IMR-90 (cell line): ENCODE results near the gene PCK1. TPM values are rescaled to one million over a fixed set of nuclear protein-coding genes. Genes with fewer than 3 reads are reported as not detected.

Experiments
- ATAC-seq: fragments of 200-7000 bp; cut with Tn5 transposase; 2 replicates; pipeline ENCODE4 v1.9.1; 2020; ENCODE audit warnings: low read depth, mild to moderate bottlenecking, moderate library complexity
- BruUV-seq: library from RNA; stranded (reverse); fragments of 400-500 nt; replicated peaks from 2 replicates; lab custom pipeline; 2021; lab: Mats Ljungman, UMichigan
- CTCF ChIA-PET: fragments of 300-600 bp; formaldehyde crosslinking; extraction: SDS; loops from one replicate; lab custom pipeline; 2021; ENCODE audit warnings: antibody characterized with exemption; lab: Yijun Ruan, JAX
- POLR2A ChIA-PET: fragments of 300-600 bp; sonication (Branson Sonifier 250); formaldehyde crosslinking; loops from one replicate; lab custom pipeline; 2022; ENCODE audit warnings: antibody characterized with exemption; ENCODE audit not compliant: unreplicated experiment; lab: Charles Lee
- DNase-seq: peaks from one replicate; pipeline ENCODE4 v3.0.0; 2013
- H2AFZ ChIP-seq: replicated peaks from 2 replicates; pipeline ENCODE3; 2013; ENCODE audit warnings: low read length, mild to moderate bottlenecking; ENCODE audit not compliant: poor library complexity
- H2AK5ac ChIP-seq: 2 replicates; pipeline ENCODE4 v1.6.1; 2013; ENCODE audit warnings: low read depth, low read length, inconsistent platforms
- H2AK9ac ChIP-seq: replicated peaks from 2 replicates; pipeline ENCODE3; 2013; ENCODE audit warnings: mild to moderate bottlenecking, low read depth, low read length, moderate library complexity; ENCODE audit not compliant: poor library complexity
- H2BK120ac ChIP-seq: 2 replicates; pipeline ENCODE4 v1.6.1; 2013; ENCODE audit warnings: low read depth, low read length, inconsistent platforms
- H2BK15ac ChIP-seq: 3 replicates; pipeline ENCODE4 v1.6.1; 2013; ENCODE audit warnings: low read depth, low read length, inconsistent platforms
- H2BK20ac ChIP-seq: 2 replicates; pipeline ENCODE4 v1.6.1; 2013; ENCODE audit warnings: low read depth, mild to moderate bottlenecking, inconsistent platforms, low read length, moderate library complexity
- H2BK5ac ChIP-seq: 2 replicates; pipeline ENCODE4 v1.6.1; 2013; ENCODE audit warnings: mild to moderate bottlenecking, low read depth, low read length, inconsistent platforms; ENCODE audit not compliant: poor library complexity, severe bottlenecking
- H3K14ac ChIP-seq: replicated peaks from 2 replicates; pipeline ENCODE4 v1.6.1; 2013; ENCODE audit warnings: low read depth, low read length, inconsistent platforms
- H3K18ac ChIP-seq: 2 replicates; pipeline ENCODE4 v1.6.1; 2013; ENCODE audit warnings: low read depth, low read length, control low read depth
- H3K23ac ChIP-seq: 2 replicates; pipeline ENCODE4 v1.6.1; 2013; ENCODE audit warnings: low read depth, low read length, inconsistent platforms
- H3K27ac ChIP-seq: 2 replicates; pipeline ENCODE4 v1.5.1; 2013; ENCODE audit warnings: mild to moderate bottlenecking, control low read depth, low read length; ENCODE audit not compliant: insufficient read depth
- H3K27me3 ChIP-seq: 2 replicates; pipeline ENCODE4 v1.6.1; 2013; ENCODE audit warnings: low read length; ENCODE audit not compliant: control insufficient read depth, insufficient read depth
- H3K36me3 ChIP-seq: 2 replicates; pipeline ENCODE4 v1.6.1; 2013; ENCODE audit warnings: low read length, mixed read lengths; ENCODE audit not compliant: control insufficient read depth, insufficient read depth
- H3K4ac ChIP-seq: 2 replicates; pipeline ENCODE4 v1.6.1; 2013; ENCODE audit warnings: low read depth, low read length, inconsistent platforms
- H3K4me1 ChIP-seq: 2 replicates; pipeline ENCODE4 v1.6.1; 2013; ENCODE audit warnings: low read length, mixed read lengths; ENCODE audit not compliant: control insufficient read depth, insufficient read depth
- H3K4me2 ChIP-seq: 2 replicates; pipeline ENCODE4 v1.6.1; 2013; ENCODE audit warnings: low read depth, mild to moderate bottlenecking, control low read depth, low read length, moderate library complexity
- H3K4me3 ChIP-seq: 2 replicates; pipeline ENCODE4 v1.5.1; 2013; ENCODE audit warnings: low read depth, mild to moderate bottlenecking, control low read depth, low read length, moderate library complexity; ENCODE audit not compliant: insufficient read depth
- H3K56ac ChIP-seq: 2 replicates; pipeline ENCODE4 v1.6.1; 2013; ENCODE audit warnings: low read length, inconsistent platforms; ENCODE audit not compliant: insufficient read depth; ENCODE audit errors: extremely low read depth
- H3K79me1 ChIP-seq, 2 experiments: 2 replicates each; pipeline ENCODE4 v1.6.1; 2013; ENCODE audit warnings: low read length in 2 of 2, inconsistent platforms in 1 of 2, low read depth in 1 of 2
- H3K9ac ChIP-seq: 2 replicates; pipeline ENCODE4 v1.6.1; 2013; ENCODE audit warnings: low read depth, low read length, control low read depth
- H3K9me1 ChIP-seq: 2 replicates; pipeline ENCODE4 v1.6.1; 2013; ENCODE audit warnings: low read length, inconsistent platforms; ENCODE audit not compliant: insufficient read depth
- H3K9me3 ChIP-seq: 2 replicates; pipeline ENCODE4 v1.6.1; 2013; ENCODE audit warnings: low read length; ENCODE audit not compliant: control insufficient read depth, insufficient read depth
- H4K20me1 ChIP-seq: 2 replicates; pipeline ENCODE4 v1.6.1; 2013; ENCODE audit warnings: low read length, inconsistent platforms; ENCODE audit not compliant: insufficient read depth
- H4K5ac ChIP-seq: 2 replicates; pipeline ENCODE4 v1.6.1; 2013; ENCODE audit warnings: mild to moderate bottlenecking, low read depth, low read length, control low read depth
- H4K8ac ChIP-seq, 2 experiments: 2 replicates each; pipeline ENCODE4 v1.6.1; 2013; ENCODE audit warnings: low read depth in 2 of 2, low read length in 2 of 2, control low read depth in 1 of 2, inconsistent platforms in 1 of 2
- H4K91ac ChIP-seq: 2 replicates; pipeline ENCODE4 v1.6.1; 2013; ENCODE audit warnings: low read depth, low read length, inconsistent platforms; ENCODE audit not compliant: insufficient read depth
- BHLHE40 ChIP-seq: fragments of 150-350 bp; IDR thresholded peaks from 2 replicates; pipeline ENCODE4 v1.6.1; 2016; ENCODE audit warnings: mild to moderate bottlenecking, low read depth, low read length
- CEBPB ChIP-seq: IDR thresholded peaks from 2 replicates; pipeline ENCODE4 v1.6.1; 2012; ENCODE audit warnings: low read depth, low read length, improper control_type of control experiment
- CHD1 ChIP-seq: IDR thresholded peaks from 2 replicates; pipeline ENCODE4 v1.6.1; 2012; ENCODE audit warnings: low read depth, low read length, improper control_type of control experiment
- FOS ChIP-seq: fragments of 150-350 bp; IDR thresholded peaks from 2 replicates; pipeline ENCODE4 v1.6.1; 2016; ENCODE audit warnings: low read depth, low read length
- MAFK ChIP-seq: IDR thresholded peaks from 2 replicates; pipeline ENCODE4 v1.6.1; 2012; ENCODE audit warnings: low read depth, low read length, improper control_type of control experiment
- MAZ ChIP-seq: IDR thresholded peaks from 2 replicates; pipeline ENCODE4 v1.6.1; 2012; ENCODE audit warnings: low read depth, mild to moderate bottlenecking, low read length, improper control_type of control experiment, moderate library complexity, borderline replicate concordance
- MXI1 ChIP-seq: IDR thresholded peaks from 2 replicates; pipeline ENCODE4 v1.6.1; 2012; ENCODE audit warnings: low read depth, mild to moderate bottlenecking, low read length, moderate library complexity, borderline replicate concordance
- NFE2L2 ChIP-seq: fragments of 150-350 bp; IDR thresholded peaks from 2 replicates; pipeline ENCODE4 v1.6.1; 2016; ENCODE audit warnings: low read depth, mild to moderate bottlenecking, low read length
- POLR2A ChIP-seq: IDR thresholded peaks from 2 replicates; pipeline ENCODE4 v1.6.1; 2012; ENCODE audit warnings: mild to moderate bottlenecking, low read depth, low read length
- RAD21 ChIP-seq: IDR thresholded peaks from 2 replicates; pipeline ENCODE4 v1.6.1; 2012; ENCODE audit warnings: low read length, improper control_type of control experiment
- RCOR1 ChIP-seq: IDR thresholded peaks from 2 replicates; pipeline ENCODE4 v1.6.1; 2012; ENCODE audit warnings: mild to moderate bottlenecking, low read length, improper control_type of control experiment; ENCODE audit not compliant: insufficient replicate concordance
- RFX5 ChIP-seq: IDR thresholded peaks from 2 replicates; pipeline ENCODE4 v1.8.0; 2012; ENCODE audit warnings: low read depth, mild to moderate bottlenecking, low read length, moderate library complexity
- SMC3 ChIP-seq: fragments of 150-350 bp; IDR thresholded peaks from 2 replicates; pipeline ENCODE4 v1.6.1; 2016; ENCODE audit warnings: low read depth, mild to moderate bottlenecking, antibody characterized with exemption, low read length, moderate library complexity
- WGBS, 2 experiments: methylation state at CpG; one replicate each; pipeline versions ENCODE4 v1.1.5 to v1.1.7; 2013; ENCODE audit warnings: missing lambda C conversion rate in 2 of 2; ENCODE audit not compliant: insufficient read length in 1 of 2; ENCODE audit errors: extremely low coverage in 2 of 2; 5-methylcytosine and 5-hydroxymethylcytosine counted together
- dilution Hi-C: fragments of 300-500 bp; cut with HindIII; formaldehyde crosslinking; loops from one replicate; pipeline ENCODE4 v1.14.3; 2018; ENCODE audit warnings: low sequenced_read_pairs; ENCODE audit not compliant: unreplicated experiment
- in situ Hi-C: fragments of 300-500 bp; cut with MboI; formaldehyde crosslinking; loops from 3 replicates; pipeline ENCODE4 v1.14.3; 2019; ENCODE audit warnings: low sequenced_read_pairs, inconsistent platforms, mixed read lengths
- intact Hi-C: fragments of 100-400 bp; cut with micrococcal nuclease; formaldehyde crosslinking; loops from 2 replicates; pipeline ENCODE4 v1.10.0; 2022
- polyA plus RNA-seq, 3 experiments: library from polyadenylated mRNA; depleted of rRNA; stranded (reverse); fragments of >200 nt; gene quantifications; 2 replicates each; pipeline ENCODE4 v1.2.3, GENCODE V29; 2012; ENCODE audit warnings: low replicate concordance in 1 of 3
- total RNA-seq: library from RNA; depleted of rRNA; stranded (reverse); fragments of >200 nt; gene quantifications from 2 replicates; pipeline ENCODE4 v1.2.3, GENCODE V29; 2012
- TF ChIP-seq, protein P1 (sequence below): fragments of 150-350 bp; IDR thresholded peaks from 2 replicates; pipeline ENCODE4 v1.6.1; 2017; ENCODE audit warnings: mild to moderate bottlenecking, antibody characterized with exemption, low read length, low read depth
- TF ChIP-seq, protein P2 (sequence below): fragments of 150-350 bp; IDR thresholded peaks from 2 replicates; pipeline ENCODE4 v1.6.1; 2016; ENCODE audit warnings: low read depth, mild to moderate bottlenecking, low read length, moderate library complexity, borderline replicate concordance
- TF ChIP-seq, protein P3 (sequence below): conservative IDR thresholded peaks from 2 replicates; pipeline ENCODE4 v1.5.1; 2012; ENCODE audit warnings: mild to moderate bottlenecking, low read depth, low read length, improper control_type of control experiment

Gene PCK1
- total and polyA plus RNA-seq, 2 of the 4 experiments (the other 2 are of a cell fraction): not detected

DNA sequence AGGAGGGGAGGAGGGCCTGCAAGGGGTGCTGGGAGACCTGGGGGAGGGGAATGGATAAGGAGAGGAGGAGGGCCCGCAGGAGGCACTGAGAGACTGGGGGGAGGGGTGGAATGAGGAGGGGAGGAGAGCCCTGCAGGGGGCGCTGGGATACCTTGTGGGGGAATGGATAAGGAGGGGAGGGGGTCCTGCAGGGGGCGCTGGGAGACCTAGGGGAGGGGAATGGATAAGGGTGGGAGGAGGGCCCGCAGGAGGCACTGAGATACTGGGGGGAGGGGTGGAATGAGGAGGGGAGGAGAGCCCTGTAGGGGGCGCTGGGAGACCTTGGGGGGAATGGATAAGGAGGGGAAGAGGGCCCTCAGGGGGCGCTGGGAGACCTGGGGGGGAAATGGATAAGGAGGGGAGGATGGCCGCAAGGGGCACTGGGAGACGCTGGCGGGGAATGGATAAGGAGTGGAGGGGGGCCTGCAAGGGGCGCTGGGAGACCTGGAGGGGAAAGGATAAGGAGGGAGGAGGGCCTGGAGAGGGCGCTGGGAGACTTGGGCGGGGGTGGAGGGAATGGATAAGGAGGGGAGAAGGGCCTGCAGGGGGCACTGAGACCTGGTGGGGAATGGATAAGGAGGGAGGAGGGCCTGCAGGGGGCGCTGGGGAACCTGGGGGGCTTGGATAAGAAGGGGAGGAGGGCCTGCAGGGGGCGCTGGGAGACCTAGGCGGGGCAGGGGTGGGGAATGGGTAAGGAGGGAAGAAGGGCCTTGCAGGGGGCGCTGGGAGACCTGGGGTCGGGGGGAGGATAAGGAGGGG is 34.6 kb upstream of the PCK1 start:
- ATAC-seq: no peak
- intact Hi-C loops: no loop called here
- Histone ChIP-seq H2AFZ (no peak overlapping the region), H3K9me3 (no peaks in the 10 kb centered on the region), H3K23ac (no peak overlapping the region), H3K14ac (no peak overlapping the region), H4K8ac (no peak overlapping the region), H3K27ac (no peak overlapping the region), H3K4ac (no peak overlapping the region), H3K4me2 (no peak overlapping the region), H2BK5ac (no peak overlapping the region), H4K91ac (no peak overlapping the region), H2BK15ac (no peak overlapping the region), H4K5ac (no peak overlapping the region), H3K9me1 (no peaks in the 10 kb centered on the region), H2AK5ac (no peak overlapping the region), H4K20me1 (no peaks in the 10 kb centered on the region), H2AK9ac (no peak overlapping the region), H3K56ac (no peak overlapping the region), H3K4me1 (no peaks in the 10 kb centered on the region), H3K18ac (no peak overlapping the region), H2BK20ac (no peak overlapping the region), H2BK120ac (no peak overlapping the region), H3K9ac (no peak overlapping the region), H3K4me3 (no peak overlapping the region), H3K79me1 (no peaks in the 10 kb centered on the region), H3K27me3 (peaks cover 8% of the 10 kb centered on the region), H3K36me3 (no peaks in the 10 kb centered on the region)
- TF ChIP-seq SMC3 (no peak), FOS (no peak), NFE2L2 (no peak), MAFK (no peak), RFX5 (no peak), RAD21 (no peak), CHD1 (no peak), RCOR1 (no peak), MAZ (no peak), POLR2A (no peak), BHLHE40 (no peak), CEBPB (no peak), MXI1 (no peak)
- TF ChIP-seq, protein P1, sequence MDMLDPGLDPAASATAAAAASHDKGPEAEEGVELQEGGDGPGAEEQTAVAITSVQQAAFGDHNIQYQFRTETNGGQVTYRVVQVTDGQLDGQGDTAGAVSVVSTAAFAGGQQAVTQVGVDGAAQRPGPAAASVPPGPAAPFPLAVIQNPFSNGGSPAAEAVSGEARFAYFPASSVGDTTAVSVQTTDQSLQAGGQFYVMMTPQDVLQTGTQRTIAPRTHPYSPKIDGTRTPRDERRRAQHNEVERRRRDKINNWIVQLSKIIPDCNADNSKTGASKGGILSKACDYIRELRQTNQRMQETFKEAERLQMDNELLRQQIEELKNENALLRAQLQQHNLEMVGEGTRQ: no peak
- TF ChIP-seq, protein P2, sequence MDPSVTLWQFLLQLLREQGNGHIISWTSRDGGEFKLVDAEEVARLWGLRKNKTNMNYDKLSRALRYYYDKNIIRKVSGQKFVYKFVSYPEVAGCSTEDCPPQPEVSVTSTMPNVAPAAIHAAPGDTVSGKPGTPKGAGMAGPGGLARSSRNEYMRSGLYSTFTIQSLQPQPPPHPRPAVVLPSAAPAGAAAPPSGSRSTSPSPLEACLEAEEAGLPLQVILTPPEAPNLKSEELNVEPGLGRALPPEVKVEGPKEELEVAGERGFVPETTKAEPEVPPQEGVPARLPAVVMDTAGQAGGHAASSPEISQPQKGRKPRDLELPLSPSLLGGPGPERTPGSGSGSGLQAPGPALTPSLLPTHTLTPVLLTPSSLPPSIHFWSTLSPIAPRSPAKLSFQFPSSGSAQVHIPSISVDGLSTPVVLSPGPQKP: no peak
- TF ChIP-seq, protein P3, sequence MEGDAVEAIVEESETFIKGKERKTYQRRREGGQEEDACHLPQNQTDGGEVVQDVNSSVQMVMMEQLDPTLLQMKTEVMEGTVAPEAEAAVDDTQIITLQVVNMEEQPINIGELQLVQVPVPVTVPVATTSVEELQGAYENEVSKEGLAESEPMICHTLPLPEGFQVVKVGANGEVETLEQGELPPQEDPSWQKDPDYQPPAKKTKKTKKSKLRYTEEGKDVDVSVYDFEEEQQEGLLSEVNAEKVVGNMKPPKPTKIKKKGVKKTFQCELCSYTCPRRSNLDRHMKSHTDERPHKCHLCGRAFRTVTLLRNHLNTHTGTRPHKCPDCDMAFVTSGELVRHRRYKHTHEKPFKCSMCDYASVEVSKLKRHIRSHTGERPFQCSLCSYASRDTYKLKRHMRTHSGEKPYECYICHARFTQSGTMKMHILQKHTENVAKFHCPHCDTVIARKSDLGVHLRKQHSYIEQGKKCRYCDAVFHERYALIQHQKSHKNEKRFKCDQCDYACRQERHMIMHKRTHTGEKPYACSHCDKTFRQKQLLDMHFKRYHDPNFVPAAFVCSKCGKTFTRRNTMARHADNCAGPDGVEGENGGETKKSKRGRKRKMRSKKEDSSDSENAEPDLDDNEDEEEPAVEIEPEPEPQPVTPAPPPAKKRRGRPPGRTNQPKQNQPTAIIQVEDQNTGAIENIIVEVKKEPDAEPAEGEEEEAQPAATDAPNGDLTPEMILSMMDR: no peak
- no TSS peak for BruUV-seq
- POLR2A ChIA-PET: no interaction called here
- CTCF ChIA-PET: no interaction called here
- no peak for DNase-seq
- in situ Hi-C loops: no loop called here
- WGBS, 2 experiments: 80% methylated on average over 8 of the region's 17 CpGs; no CpG with 5 or more reads in 1 of the 2 experiments
- dilution Hi-C loops: no loop called here
